Measurements from ENCODE around the gene CPED1. TPM values are rescaled to one million over a fixed set of nuclear protein-coding genes. Genes with fewer than 3 reads are reported as not detected.

The CPED1 gene
- total and polyA plus RNA-seq, 2 donors (not counting 1 experiment from before 2014, with no cell fraction given), result 70.2 to 196 TPM

DNA sequence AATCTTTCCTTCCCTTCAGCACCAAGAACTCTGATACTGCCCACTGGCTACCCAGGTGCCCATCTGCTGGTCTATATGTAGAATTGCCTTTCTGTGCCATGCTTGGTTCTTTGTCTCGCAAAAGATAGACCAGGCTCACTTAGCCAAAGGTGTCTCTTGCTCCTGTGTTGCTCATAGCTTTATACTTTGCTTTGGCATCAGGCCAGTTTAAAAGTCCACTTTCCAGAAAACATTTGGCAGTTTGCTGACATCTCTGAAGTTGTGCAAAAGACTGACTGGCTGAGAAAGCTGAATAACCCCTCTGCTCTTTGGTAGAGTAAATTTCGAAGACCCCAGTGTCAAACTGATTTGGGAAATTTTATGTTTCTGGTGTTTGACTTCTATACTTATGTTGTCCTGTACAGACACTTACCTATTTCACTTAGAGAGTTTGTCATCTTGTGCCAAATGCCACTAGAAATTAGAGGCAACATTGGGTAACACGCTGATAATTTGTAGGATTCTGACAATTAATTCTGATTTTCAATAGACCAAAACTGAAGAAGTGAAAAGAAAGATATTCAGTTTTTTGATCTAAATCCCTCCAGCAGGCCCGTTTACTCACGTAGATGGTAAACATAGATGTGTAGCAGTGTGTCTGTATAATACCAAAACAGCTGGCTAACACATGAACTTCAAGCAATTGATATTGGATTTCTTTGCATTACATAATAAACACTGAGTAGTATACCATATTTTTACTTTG is 91.1 kb downstream of the CPED1 start:
- Histone ChIP-seq H2AFZ (ENCODE audit: low read length) (no peak overlapping the region), H3K9me3 (ENCODE audit: control insufficient read depth, insufficient read depth, low read depth, low read length) (no peaks in the 10 kb centered on the region), H3K27ac (ENCODE audit: insufficient read depth, low read length) (no peak overlapping the region), H3K4me3 (replicated peaks in 1 of 4; ENCODE audit: control extremely low read depth in 1 of 4, insufficient read depth in 1 of 4, low read depth in 3 of 4, low read length in 4 of 4) (no peak overlapping the region), H4K20me1 (ENCODE audit: control insufficient read depth, extremely low read depth, insufficient read depth, low read length) (no peaks in the 10 kb centered on the region), H3K4me1 (ENCODE audit: control insufficient read depth, extremely low read depth, insufficient read depth, low read length) (peaks cover 28% of the 10 kb centered on the region), H3K9ac (ENCODE audit: insufficient read depth, low read length) (no peak overlapping the region), H3K4me2 (ENCODE audit: extremely low read depth, insufficient read depth, low read length) (no peak overlapping the region), H3K79me2 (ENCODE audit: control insufficient read depth, insufficient read depth, low read length) (peaks cover 13% of the 10 kb centered on the region), H3K27me3 (ENCODE audit: control insufficient read depth, insufficient read depth, low read length) (no peaks in the 10 kb centered on the region), H3K36me3 (ENCODE audit: control insufficient read depth, insufficient read depth, low read length) (no peaks in the 10 kb centered on the region)
- TF ChIP-seq EZH2 (IDR thresholded peaks at IDR 0.05; ENCODE audit: low read length, missing control alignments), result no peak
- TF ChIP-seq, protein P1, sequence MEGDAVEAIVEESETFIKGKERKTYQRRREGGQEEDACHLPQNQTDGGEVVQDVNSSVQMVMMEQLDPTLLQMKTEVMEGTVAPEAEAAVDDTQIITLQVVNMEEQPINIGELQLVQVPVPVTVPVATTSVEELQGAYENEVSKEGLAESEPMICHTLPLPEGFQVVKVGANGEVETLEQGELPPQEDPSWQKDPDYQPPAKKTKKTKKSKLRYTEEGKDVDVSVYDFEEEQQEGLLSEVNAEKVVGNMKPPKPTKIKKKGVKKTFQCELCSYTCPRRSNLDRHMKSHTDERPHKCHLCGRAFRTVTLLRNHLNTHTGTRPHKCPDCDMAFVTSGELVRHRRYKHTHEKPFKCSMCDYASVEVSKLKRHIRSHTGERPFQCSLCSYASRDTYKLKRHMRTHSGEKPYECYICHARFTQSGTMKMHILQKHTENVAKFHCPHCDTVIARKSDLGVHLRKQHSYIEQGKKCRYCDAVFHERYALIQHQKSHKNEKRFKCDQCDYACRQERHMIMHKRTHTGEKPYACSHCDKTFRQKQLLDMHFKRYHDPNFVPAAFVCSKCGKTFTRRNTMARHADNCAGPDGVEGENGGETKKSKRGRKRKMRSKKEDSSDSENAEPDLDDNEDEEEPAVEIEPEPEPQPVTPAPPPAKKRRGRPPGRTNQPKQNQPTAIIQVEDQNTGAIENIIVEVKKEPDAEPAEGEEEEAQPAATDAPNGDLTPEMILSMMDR (conservative IDR thresholded peaks at IDR 0.05 in 1 of 2, IDR thresholded peaks at IDR 0.05 in 1 of 2; ENCODE audit: low read depth in 1 of 2, low read length in 2 of 2), result peak in 1 of 2 donors; percentile 39
- peak; percentile 25 to 63 for DNase-seq (ENCODE audit: low read depth in 2 of 2)

DNA sequence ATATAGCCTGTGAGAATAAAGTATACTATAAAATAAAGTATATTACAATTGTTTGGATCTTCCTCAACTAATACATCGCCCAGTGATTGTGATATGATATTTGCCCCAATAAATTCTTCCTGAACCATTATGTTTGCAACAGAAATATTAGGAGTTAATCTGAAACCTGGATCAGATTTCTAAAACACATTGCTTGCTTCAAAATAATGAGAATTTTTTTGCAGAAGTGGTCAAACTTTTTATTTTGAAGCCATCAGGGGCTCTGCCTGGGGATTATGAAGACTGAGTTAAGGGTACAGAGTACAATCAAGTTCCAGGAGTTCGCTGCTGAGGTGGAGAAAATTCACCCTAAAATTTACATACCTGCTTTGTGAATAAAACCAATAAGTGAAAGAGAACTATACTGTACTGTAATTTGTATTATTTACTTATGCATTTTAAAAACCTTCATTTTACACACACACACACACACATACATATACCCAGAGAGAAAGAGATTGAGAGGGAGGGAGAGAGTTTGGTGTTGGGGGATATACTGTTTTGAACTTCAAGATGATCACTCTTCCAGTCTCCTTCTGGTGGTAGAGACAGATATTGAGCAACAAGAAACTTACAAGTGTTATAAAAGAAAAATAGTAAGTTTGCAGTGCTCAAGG is 91.9 kb downstream of the CPED1 start:
- no peak overlapping the region for H3K4me2 ChIP-seq (ENCODE audit: extremely low read depth, insufficient read depth, low read length)
- no peaks in the 10 kb centered on the region for H3K9me3 ChIP-seq (ENCODE audit: control insufficient read depth, insufficient read depth, low read depth, low read length)
- no peaks in the 10 kb centered on the region for H3K27me3 ChIP-seq (ENCODE audit: control insufficient read depth, insufficient read depth, low read length)
- H3K79me2 ChIP-seq (ENCODE audit: control insufficient read depth, insufficient read depth, low read length), result peaks cover 13% of the 10 kb centered on the region
- no peaks in the 10 kb centered on the region for H3K36me3 ChIP-seq (ENCODE audit: control insufficient read depth, insufficient read depth, low read length)
- DNase-seq (ENCODE audit: low read depth in 2 of 2), result no peak
- peaks cover 34% of the 10 kb centered on the region for H3K4me1 ChIP-seq (ENCODE audit: control insufficient read depth, extremely low read depth, insufficient read depth, low read length)
- no peak overlapping the region for H3K4me3 ChIP-seq (replicated peaks in 1 of 4; ENCODE audit: control extremely low read depth in 1 of 4, insufficient read depth in 1 of 4, low read depth in 3 of 4, low read length in 4 of 4)
- TF ChIP-seq, protein P1 (conservative IDR thresholded peaks at IDR 0.05 in 1 of 2, IDR thresholded peaks at IDR 0.05 in 1 of 2; ENCODE audit: low read depth in 1 of 2, low read length in 2 of 2), result no peak
- TF ChIP-seq EZH2 (IDR thresholded peaks at IDR 0.05; ENCODE audit: low read length, missing control alignments), result no peak
- no peak overlapping the region for H3K27ac ChIP-seq (ENCODE audit: insufficient read depth, low read length)
- no peaks in the 10 kb centered on the region for H4K20me1 ChIP-seq (ENCODE audit: control insufficient read depth, extremely low read depth, insufficient read depth, low read length)
- H2AFZ ChIP-seq (ENCODE audit: low read length), result no peak overlapping the region
- no peak overlapping the region for H3K9ac ChIP-seq (ENCODE audit: insufficient read depth, low read length)

DNA sequence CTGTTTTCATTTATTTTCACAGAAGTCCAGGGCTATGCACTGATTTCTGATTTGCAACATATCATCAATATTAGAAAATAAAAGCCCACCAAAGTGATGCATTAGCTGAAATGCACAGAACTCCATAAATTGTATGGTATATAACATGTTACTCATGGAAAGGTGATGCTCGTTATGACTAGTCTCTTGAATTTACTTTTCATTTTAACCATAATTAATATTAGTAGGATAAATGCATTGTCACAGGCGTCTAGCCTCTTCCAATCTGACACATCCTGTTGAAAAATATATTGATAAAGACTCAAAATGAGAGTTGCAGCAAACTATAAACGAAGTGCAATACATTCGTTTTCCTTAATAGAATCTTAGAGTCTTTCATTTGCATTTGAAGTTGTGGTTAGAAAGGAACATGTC is 92.4 kb downstream of the CPED1 start:
- Histone ChIP-seq H3K79me2 (ENCODE audit: control insufficient read depth, insufficient read depth, low read length) (peaks cover 13% of the 10 kb centered on the region), H3K27me3 (ENCODE audit: control insufficient read depth, insufficient read depth, low read length) (no peaks in the 10 kb centered on the region), H3K9me3 (ENCODE audit: control insufficient read depth, insufficient read depth, low read depth, low read length) (no peaks in the 10 kb centered on the region), H3K4me3 (replicated peaks in 1 of 4; ENCODE audit: control extremely low read depth in 1 of 4, insufficient read depth in 1 of 4, low read depth in 3 of 4, low read length in 4 of 4) (no peak overlapping the region), H3K27ac (ENCODE audit: insufficient read depth, low read length) (no peak overlapping the region), H3K9ac (ENCODE audit: insufficient read depth, low read length) (no peak overlapping the region), H3K4me1 (ENCODE audit: control insufficient read depth, extremely low read depth, insufficient read depth, low read length) (peaks cover 39% of the 10 kb centered on the region), H3K36me3 (ENCODE audit: control insufficient read depth, insufficient read depth, low read length) (no peaks in the 10 kb centered on the region), H2AFZ (ENCODE audit: low read length) (no peak overlapping the region), H4K20me1 (ENCODE audit: control insufficient read depth, extremely low read depth, insufficient read depth, low read length) (no peaks in the 10 kb centered on the region), H3K4me2 (ENCODE audit: extremely low read depth, insufficient read depth, low read length) (no peak overlapping the region)
- DNase-seq (ENCODE audit: low read depth in 2 of 2), result no peak
- no peak for TF ChIP-seq EZH2 (IDR thresholded peaks at IDR 0.05; ENCODE audit: low read length, missing control alignments)
- TF ChIP-seq, protein P1 (conservative IDR thresholded peaks at IDR 0.05 in 1 of 2, IDR thresholded peaks at IDR 0.05 in 1 of 2; ENCODE audit: low read depth in 1 of 2, low read length in 2 of 2), result no peak

All from fibroblast of lung (primary cell).